NCI-H526 treated with DMSO at 0.1 percent for 48 hours (cell line): Measurements from ENCODE around the gene COQ8B.

Source experiments
- DNase-seq: peaks from one replicate; lab custom pipeline; 2025; lab: John Stamatoyannopoulos, UW

The COQ8B gene

DNA sequence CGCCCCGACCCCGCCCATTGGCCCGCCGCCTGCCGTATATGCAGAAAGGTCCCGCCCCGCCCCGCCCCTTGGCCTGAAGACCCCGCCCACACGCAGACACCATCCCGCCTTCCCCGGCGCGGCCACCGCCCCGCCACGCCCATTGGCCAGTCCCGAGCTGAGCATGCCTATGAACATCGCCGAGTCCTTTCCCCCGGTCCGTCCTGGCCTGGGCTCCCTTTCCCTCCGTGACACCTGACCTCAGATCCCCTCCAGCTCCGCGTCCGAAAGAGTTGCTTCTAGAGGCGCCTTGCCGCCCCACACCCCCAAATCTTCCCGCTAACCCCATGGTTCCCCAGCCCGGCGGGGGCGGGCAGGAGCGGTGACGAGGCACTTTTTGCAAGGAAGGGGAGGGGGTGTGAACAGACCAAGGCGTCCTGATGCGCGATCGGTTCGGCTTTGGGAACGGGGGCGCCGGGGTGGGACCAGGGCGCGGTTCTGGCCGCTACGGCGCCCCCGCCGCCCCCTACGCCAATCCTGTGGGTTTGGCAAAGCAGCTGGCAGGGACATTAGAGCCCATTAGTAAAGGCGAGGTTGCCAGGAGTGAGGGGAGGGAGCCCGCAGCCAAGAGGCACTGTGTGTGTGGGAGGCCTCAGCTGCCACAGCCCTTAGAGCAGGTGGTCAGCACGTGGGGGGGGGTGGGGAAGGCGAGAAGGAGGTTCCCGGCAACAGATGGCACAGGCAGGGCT, 25.8 kb downstream of the COQ8B start:
- DNase-seq: peak; percentile 83

DNA sequence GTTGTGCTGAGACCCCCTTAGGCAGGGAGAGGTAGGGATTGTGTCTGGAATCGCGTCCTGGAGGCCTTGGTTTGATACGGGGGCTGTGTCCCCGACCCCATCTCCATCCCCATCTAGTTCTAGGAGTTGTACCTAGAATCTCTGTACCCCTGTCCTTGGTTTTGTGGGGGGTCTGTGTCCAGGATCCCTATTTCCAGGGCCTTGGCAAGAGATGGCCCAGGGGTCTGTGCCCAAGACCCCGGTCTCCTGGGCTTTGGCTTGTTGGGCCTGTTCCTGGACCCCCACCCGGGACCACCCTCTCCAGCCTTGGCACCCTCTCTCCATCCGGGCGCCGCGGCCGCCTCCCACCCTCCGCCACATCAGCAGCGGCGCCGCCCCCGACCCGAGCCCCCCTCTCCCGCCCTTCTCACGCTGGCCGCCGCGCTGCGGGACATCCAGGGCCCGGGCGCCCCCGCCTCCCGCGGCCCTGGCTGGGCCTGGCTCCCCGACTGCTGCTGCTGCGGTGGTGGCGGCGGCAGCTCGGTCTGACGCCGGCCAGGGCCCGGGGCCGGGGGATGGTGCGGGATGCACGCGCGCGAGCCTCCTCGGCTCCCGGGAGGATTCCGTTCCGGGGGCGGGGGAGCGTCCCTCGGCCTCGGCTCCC, 26.5 kb downstream of the COQ8B start, which contains the start of gene NUMBL:
NUMBL (minus strand) TSS at position 602 of the 643 bp plus-strand sequence; CDS start at position 434, 168 bp downstream.
- no peak for DNase-seq

DNA sequence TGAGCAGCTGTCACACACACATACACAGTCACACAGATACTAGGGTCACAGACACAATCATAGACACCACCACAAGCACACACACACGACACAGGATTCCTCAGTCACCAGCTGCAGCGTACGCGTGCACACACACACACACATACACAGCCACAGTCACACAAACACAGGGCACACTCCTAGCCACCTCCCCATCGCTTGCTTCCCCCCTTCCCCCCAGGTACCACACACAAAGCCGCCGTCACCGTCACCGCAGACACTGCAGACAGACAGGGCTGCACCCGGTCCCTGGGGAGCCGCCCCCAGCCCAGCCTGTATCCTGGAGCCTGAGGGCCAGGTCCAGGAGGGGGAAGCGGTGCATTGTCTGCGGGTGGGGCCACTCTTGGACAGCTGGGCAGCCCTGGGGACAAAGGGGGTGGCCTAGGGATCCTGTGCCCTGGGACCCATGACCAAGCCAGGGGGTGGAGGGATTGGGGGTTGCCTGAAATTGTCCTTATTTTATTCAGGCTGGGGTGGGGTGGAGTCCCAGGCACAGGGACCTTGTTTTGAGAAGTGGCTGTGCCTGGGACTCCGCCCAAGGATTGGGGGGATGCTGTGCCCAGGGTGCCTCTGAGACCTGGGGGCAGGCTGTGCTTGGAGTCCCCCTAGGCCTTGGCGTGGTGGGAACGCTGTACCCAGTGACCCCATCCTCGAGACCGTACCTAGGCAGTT, 27.2 kb downstream of the COQ8B start:
- DNase-seq: no peak

DNA sequence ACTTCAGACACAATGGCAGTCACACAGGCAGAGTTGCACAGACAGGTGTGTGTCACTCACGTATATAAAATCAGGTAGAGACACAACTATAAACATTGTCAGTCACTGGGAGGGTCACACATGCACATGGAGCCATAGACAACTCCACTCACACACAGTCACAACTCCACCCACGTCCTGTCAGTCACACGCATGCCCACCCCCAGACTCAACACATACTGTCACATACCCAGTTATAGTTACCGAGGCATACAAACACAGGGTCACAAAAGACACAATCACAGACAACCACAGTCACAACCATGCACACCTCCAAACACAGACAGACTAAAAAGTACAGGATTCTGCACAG, 27.7 kb downstream of the COQ8B start:
- no peak for DNase-seq

DNA sequence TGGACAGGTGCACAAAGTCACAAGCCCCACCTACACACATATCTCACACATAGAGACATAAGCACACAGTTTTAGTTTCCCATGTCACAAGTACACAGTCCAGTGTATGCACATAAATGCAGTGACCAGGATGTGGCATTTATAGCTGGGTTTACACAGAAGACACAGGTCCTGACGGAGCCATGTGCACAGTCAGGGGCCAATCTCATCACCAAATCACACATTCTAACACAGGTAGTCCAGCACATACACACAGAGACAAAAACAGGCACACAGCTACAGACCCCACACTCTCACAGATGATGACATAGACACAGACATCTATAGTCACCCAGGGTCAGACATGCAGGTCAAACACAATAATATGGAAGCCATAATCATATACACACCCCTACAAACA, 28.4 kb downstream of the COQ8B start:
- DNase-seq: no peak

DNA sequence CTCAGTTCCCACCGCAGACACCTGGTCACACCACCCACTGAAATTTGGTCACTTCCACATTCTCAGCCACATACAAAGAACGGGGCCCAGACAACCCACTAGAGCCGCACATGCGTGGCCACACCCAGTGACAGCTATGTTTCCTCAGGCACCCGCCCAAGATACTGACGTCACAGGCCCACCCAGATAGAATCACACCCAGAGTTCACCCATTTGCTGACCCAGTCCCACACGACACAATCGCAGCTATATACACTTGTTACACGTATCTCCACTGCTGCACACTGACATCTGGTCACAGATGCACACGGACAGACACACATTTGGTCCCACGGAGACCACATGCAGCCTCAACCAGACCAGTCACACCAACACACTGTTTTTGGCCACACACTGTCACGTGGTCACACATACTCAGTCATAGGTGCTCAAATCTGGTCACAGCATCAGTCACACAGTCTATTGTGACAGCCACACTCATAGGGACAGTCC, 29.1 kb downstream of the COQ8B start:
- DNase-seq: no peak

DNA sequence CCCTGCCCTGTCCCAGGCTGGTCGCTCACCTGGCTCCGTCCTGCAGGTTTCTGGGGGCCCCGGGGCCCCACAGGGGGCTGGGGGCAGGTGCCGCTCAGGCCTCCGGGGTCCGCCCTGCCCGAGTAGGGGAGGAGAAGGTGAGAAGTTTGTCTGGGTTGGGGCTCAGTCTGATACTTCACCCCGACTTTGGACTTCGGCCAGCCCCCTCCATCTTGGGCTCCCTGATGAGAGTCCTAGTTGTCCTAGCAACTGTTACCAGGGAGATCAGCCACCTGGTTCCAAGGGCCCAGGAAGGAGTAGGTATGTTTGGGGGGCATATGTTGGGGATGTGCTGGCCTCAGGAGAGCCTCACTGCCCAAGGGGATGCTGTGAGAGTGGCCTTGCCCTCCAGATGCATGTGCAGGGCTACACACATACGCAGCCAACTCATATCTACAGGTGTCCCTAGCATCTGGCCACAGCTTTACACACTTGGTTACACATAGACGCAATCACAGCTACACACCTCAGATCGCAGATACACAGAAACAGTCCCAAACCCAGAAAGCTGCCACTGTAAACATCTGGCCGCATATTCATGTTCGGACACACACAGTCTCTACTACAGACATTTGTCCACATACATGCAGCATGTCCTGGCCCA, 29.7 kb downstream of the COQ8B start:
- no peak for DNase-seq

DNA sequence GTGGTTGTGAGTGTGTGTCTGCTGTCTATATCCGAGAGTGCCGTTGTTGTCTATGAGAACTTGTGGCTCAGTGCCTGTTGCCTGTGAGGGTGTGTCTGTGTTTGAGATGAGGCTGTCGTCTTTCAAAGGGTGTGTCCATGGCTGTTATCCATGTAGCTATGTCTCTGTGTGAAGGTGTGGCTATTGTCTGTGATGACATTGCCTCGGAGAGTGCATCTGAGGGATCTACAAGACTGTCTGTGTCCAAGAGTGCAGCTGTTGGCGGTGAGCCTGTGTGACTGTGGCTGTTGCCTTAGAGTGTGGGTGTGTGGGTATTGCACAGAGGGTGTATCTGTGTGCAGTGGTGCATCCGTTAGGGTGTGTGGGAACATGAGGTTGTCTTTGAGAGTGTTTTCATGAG, 31.1 kb downstream of the COQ8B start:
- no peak for DNase-seq

DNA sequence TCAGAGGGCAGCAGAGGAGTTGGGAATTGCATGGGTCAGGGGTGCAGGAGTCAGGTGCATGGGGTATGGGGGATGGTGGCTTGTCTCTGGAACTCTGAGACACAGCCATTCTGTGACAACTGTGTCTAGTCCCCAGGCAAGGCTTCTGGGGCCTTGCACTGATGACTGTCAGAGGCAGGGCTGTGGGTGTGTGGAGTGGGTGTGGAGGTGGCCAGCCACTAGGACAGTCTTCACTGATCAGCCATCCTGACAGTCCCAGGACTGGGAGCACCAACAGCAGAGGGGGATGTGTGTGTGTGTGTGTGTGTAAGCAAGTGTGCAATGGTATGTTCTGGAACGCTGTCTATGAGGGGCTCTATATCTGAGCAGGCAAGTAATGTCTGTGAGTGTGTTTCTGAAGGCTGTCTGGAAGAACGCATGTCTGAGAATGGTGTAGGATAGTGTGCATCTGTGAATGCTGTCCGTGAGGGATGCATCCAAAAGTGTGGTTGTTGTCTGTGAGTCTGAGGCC, 31.6 kb downstream of the COQ8B start:
- no peak for DNase-seq

DNA sequence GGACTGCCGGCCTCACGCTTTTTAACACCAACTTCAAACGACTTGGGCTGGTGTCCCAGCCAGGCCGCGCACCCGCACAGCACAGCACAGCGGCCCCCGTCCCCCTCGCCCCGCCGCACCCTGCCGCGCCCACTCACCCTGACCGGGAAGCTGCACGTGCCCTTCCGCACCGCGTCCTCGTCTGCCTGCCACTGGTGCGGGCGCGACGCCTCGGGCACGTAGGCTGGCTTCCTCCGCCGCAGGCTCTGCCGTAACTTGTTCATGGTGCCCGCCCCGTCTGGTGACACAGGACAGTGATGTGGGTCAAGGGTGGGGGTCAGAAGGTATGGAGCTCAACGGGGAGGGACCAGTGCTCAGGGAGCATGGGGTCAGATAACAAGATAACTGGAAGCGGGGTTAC, 32.4 kb downstream of the COQ8B start:
- no peak for DNase-seq

DNA sequence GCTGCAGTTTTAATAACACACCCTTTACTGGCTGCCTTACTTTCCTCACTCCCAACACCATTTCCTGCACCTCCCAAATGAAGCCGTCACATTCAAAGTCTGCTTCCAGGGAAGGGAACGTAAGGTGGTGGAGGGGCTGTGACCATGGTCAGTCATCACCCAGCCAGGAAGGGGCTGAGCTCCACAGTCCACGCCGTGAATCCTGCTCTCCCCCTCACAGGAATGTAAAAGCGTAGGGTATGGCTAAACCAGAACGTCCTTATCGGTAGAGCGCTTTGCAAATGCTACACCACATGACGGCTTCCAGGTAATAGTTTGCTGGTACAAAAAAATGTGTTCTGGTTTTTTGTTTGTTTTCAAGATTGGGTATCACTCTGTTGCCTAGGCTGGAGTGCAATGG, 33.2 kb downstream of the COQ8B start:
- DNase-seq: no peak

DNA sequence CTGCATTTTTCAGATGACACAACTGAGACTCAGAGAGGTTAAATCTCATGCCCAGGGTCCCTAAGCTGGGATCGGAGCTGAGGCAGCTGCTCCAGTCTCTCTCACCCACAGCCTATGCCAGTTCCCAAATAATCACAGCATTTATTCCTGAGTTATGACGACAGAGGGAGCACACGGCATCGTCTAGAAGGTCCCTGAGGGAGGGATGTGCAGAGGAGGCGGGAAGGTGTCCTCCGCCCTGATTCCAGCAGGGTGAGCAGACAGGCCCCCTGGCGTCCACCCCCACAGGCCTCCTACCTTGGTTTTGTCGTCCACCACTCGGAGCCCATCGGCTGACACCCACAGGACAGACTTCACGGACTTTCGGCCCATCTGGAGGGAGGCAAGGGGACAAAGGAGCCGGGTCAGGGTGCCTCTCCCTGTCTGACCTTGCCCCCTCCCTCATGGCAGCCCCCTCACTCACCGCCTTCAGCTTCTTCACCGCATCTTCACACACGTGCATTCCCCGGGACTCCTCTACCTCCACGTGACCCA, 34.2 kb downstream of the COQ8B start:
- peak; percentile 21 for DNase-seq

DNA sequence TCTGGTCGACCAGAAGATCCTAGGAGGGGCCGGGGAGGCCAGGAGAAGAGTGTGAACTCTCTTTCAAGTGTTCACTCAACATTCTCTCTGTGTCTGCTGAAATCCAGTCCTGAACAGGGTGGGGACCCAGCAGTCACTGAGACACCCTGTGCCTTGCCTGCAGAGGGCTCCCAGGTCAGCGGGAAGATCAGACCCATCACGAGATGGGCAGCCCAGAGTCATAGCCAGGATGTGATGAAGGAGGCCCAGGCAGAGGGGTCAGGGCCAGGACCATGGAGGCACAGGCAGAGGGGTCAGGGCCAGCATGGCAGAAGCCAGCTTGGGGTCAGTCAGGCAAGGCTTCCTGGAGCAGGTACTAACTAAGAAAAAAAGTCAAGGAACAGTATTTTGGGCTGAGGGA, 35.6 kb downstream of the COQ8B start:
- no peak for DNase-seq

DNA sequence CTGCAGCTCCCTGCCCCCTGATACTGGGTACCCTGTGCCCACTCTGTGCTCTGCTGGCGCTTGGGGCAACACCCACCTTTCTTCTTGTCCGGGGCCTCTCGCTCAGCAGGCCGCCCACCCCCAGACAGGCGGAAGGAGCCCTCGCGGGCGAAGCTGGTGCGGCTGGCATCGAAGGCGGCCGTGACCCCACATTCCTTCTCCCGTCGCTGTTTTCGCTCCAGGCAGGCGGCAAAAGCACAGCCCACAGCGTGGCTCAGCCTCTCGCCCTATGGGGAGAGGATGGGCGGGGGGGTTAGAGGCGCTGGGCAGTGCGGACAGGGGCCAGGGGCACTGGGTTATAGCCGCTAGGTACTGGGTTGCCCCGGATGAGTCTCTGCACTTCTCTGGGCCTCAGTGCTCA, 39.5 kb downstream of the COQ8B start:
- no peak for DNase-seq

DNA sequence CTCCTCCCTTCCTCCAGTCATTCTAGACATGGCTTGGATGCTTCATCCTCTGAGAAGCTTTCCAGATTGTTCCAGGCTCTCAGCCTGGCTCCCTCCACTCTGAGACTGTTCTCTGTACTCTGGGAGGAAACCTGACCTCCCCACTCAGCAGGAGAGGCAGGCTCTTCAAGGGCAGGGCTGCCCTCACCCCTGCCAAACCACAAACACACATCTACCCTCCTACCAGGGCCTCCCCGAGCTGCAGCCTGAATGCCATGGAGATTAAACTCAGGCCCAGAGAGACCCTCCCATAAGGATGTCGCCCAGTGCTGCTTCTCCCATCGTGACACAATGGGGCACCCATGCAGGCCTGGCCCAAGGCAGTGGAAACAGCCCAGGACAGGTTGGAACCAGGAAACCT, 42.4 kb downstream of the COQ8B start:
- no peak for DNase-seq

DNA sequence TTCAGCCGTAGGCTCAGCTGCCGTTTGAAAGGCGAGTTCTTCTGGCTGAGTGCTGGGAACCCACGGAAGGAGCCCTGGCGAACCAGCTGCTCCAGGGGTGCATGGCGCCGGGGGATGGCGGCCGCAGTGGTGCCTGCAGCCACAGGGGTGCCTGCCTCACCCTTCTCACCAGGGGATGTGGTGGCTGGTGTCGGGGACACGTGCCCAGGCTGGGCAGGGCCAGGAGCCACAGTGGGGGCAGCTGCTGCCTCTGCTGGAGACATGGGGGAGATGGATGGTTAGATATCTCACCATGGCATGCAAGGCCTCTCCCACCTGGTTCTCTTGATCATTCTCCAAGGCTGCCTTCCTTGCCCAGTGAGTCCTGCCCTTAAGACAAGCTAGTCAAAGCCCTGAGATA, 43.3 kb downstream of the COQ8B start:
- DNase-seq: no peak

DNA sequence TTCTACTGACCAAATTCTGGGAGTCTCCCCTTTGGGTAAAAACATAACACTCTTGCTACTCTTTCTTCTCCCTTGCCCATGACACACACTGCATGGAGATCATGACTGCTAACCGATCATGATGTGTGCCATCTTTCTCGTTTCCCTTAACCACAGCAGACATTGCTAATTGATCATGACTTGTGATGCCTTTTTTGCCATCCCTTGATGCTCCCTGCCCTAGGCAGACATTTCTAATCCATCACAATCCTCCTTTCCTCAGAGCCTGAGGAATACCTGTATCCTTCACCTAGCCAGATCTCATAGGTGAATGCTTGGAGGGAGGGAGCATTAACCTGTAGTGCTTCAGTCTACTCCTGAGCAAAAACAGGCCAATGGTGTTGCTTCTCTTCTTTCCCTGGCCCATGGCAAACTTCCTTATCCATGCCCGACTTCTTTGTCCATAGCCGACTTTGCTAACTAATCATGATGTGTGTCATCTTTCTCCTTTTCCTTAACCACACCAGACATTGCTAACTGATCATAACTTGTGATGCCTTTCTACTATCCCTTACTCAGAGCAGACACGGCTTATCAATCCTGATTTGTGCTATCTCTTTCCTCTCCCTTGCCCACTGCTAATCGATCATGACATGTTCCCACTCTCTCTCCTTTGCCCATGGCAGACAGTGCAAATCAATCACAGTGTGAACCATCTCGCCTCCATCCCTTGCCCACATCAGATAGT, 44.0 kb downstream of the COQ8B start:
- no peak for DNase-seq

DNA sequence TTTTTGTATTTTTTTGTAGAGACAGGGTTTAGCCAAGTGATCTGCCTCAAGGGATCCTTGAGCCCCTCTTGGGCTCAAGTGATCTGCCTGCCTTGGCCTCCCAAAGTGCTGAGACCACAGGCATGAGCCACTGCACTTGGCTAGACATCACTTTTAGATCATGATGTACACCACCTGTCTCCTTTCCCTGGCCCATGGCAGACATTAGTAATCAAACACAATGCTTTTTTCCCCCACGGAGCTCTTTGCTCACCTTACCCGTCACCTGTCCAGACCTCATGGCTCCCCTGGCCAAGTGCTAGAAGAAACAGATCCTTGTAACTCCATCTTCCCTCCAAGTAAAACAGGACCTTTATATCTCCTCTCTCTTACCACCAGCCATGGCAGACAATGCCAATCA, 44.6 kb downstream of the COQ8B start:
- no peak for DNase-seq

DNA sequence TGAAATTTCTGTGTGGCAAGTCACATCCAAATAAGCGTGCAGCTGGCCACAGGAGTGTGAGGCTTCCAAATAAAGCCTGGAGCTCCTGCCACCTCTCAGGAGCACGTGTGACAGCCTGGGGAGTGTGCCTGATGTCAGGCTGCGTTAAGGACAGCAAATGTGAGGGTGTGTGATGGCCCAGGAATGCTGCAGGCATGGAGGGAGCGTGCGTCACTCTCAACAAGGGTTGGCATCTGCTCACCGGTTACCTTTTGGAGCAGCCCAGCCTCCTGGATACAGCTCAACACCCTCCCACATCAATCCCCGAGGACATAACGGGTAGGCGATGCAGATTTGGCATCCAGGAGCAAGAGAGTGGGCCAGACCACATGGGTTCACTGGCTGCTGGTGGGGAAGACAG, 45.3 kb downstream of the COQ8B start:
- no peak for DNase-seq

DNA sequence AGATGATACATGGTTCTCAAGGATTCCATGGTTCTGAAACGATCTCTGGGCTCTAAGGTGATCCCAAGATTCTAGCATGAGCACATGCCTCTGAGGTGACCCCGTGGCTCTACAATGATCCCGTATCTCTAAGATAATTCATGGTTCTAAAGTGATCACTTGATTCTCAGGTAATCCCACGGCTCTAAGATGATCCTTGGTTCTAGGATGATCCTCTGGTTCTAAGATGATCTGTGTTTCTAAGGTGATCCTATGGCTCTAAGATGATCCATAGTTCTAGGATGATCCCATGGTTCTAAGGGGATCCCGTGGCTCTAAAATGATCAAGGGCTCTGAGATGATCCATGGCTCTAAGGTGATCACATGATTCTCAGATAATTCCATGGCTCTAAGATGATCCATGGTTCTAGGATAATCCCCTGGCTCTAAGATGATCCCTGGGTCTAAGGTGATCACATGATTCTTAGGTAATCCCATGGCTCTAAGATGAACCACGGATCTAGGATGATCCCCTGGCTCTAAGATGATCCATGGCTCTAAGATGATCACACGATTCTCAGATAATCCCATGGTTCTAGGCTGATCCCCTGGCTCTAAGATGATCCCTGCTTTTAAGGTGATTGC, 47.6 kb downstream of the COQ8B start:
- no peak for DNase-seq

DNA sequence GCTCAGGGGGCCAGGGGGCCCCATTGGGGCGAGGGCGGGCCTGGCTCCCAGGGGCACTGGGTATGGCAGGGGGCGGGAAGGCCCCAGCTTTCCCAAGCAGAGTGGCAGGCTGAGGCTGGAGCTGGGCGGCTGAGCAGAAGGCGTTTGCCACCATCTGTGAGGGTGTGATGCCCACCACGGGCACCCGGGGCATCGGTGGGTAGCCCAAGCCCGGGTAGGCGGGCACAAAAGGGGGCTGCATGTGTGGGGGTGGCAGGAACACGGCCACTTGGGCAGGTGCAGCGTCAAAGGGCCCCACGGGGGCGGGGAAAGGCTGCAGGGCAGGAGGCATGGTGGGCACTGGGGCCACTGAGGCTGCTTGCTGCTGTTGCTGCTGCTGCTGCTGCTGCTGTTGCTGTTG, 49.1 kb downstream of the COQ8B start:
- no peak for DNase-seq
